Endothelial cell of umbilical vein (primary cell): ENCODE results near the gene TMEM131.
"Not testable (repeated sequence)": the region's sequence is repeated elsewhere in the genome, so short reads cannot be mapped to it uniquely, and the experiment has no call there.

Source experiments
- EZH2 ChIP-seq: IDR thresholded peaks from 2 replicates; pipeline ENCODE4 v1.6.1; 2012; ENCODE audit warnings: borderline replicate concordance, low read depth, mild to moderate bottlenecking, moderate library complexity, low read length, inconsistent platforms; ENCODE audit not compliant: severe bottlenecking
- GATA2 ChIP-seq: IDR thresholded peaks from 2 replicates; pipeline ENCODE4 v1.7.0; 2011; ENCODE audit warnings: low read depth, mild to moderate bottlenecking, moderate library complexity, mixed read lengths, low read length; ENCODE audit not compliant: insufficient read length, insufficient read depth
- MYC ChIP-seq: IDR thresholded peaks from one replicate; pipeline ENCODE4 v1.6.1; 2011; ENCODE audit warnings: mild to moderate bottlenecking, low read depth, low read length
- POLR2A ChIP-seq: IDR thresholded peaks from 2 replicates; pipeline ENCODE4 v1.6.1; 2012; ENCODE audit warnings: low read depth, mild to moderate bottlenecking, control low read depth, low read length
- POLR2AphosphoS5 ChIP-seq: IDR thresholded peaks from 2 replicates; pipeline ENCODE4 v1.6.1; 2012; ENCODE audit warnings: low read depth, mild to moderate bottlenecking, control low read depth, low read length, moderate library complexity; ENCODE audit not compliant: insufficient read depth
- TF ChIP-seq, protein P1 (sequence below), 2 donors: IDR thresholded peaks; 1 replicate in 1 of 2; 2 replicates in 1 of 2; pipeline ENCODE4 v1.5.1; 2011; ENCODE audit warnings: low read length in 2 of 2, mild to moderate bottlenecking in 2 of 2, moderate library complexity in 2 of 2, control low read depth in 1 of 2, inconsistent platforms in 1 of 2, low read depth in 1 of 2; ENCODE audit not compliant: insufficient read depth in 1 of 2; ENCODE audit errors: extremely low read depth in 1 of 2
- TF ChIP-seq, protein P2 (sequence below): IDR thresholded peaks from 2 replicates; pipeline ENCODE4 v1.6.1; 2011; ENCODE audit not compliant: insufficient read depth, insufficient read length

DNA sequence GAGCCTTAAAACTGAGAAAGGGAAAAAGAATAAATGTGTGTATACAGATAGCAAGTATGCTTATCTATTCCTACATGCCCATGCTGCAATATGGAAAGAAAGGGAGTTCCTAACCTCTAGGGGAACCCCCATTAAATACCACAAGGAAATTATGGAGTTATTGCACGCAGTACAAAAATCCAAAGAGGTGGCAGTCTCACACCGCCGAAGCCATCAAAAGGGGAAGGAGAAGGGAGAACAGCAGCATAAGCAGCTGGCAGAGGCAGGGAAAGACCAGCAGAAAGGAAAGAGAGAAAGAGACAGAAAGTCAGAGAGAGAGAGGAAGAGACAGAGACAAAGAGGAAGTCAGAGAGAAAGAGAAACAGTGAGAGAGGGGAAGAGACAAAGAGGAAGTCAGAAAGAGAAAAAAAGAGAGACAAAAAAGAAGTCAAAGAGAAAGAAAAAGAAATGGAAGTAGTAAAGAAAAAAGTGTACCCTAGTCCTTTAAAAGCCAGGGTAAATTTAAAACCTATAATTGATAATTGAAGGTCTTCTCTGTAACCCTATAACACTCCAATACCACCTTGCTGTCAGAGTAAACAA lies 169.4 kb downstream of the TMEM131 start:
- not testable (repeated sequence) for TF ChIP-seq EZH2, MYC, POLR2AphosphoS5, POLR2A, GATA2
- TF ChIP-seq, protein P1, sequence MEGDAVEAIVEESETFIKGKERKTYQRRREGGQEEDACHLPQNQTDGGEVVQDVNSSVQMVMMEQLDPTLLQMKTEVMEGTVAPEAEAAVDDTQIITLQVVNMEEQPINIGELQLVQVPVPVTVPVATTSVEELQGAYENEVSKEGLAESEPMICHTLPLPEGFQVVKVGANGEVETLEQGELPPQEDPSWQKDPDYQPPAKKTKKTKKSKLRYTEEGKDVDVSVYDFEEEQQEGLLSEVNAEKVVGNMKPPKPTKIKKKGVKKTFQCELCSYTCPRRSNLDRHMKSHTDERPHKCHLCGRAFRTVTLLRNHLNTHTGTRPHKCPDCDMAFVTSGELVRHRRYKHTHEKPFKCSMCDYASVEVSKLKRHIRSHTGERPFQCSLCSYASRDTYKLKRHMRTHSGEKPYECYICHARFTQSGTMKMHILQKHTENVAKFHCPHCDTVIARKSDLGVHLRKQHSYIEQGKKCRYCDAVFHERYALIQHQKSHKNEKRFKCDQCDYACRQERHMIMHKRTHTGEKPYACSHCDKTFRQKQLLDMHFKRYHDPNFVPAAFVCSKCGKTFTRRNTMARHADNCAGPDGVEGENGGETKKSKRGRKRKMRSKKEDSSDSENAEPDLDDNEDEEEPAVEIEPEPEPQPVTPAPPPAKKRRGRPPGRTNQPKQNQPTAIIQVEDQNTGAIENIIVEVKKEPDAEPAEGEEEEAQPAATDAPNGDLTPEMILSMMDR (IDR thresholded peaks at IDR 0.05; ENCODE audit: extremely low read depth in 1 of 2, insufficient read depth in 1 of 2, low read depth in 1 of 2, low read length in 2 of 2), result not testable (repeated sequence)
- TF ChIP-seq, protein P2, sequence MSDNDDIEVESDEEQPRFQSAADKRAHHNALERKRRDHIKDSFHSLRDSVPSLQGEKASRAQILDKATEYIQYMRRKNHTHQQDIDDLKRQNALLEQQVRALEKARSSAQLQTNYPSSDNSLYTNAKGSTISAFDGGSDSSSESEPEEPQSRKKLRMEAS, result not testable (repeated sequence)
